Thoracic aorta (tissue), 2 donors: ENCODE measurements around the gene SIRT7. TPM values are rescaled to one million over a fixed set of nuclear protein-coding genes. Genes with fewer than 3 reads are reported as not detected.

Experiments used
- ATAC-seq: fragments of 150-250 bp; one replicate; pipeline ENCODE4 v1.8.0; 2017; ENCODE audit warnings: low read depth; ENCODE audit not compliant: insufficient number of reproducible peaks, low FRiP score
- DNase-seq: peaks from one replicate; pipeline ENCODE4 v3.0.0-alpha.2; 2020; ENCODE audit warnings: low spot score
- H3K27ac ChIP-seq, 2 donors: fragments of 200-600 bp; sonication (generic); 1 replicate in 1 of 2; 2 replicates in 1 of 2; pipeline ENCODE4 v1.5.1; 2016; ENCODE audit warnings: mild to moderate bottlenecking in 2 of 2, moderate library complexity in 2 of 2
- H3K27me3 ChIP-seq: fragments of 200-600 bp; sonication (generic); replicated peaks from 2 replicates; pipeline ENCODE4 v1.6.0; 2016; ENCODE audit warnings: mild to moderate bottlenecking; ENCODE audit not compliant: insufficient read depth
- H3K36me3 ChIP-seq: fragments of 200-600 bp; sonication (generic); one replicate; pipeline ENCODE4 v1.5.1; 2016
- H3K4me1 ChIP-seq, 2 donors: fragments of 200-600 bp; sonication (generic); 1 replicate in 1 of 2; 2 replicates in 1 of 2; pipeline versions ENCODE4 v1.5.1 to v1.6.0; 2016; ENCODE audit warnings: low read depth in 2 of 2, mild to moderate bottlenecking in 1 of 2; ENCODE audit not compliant: control insufficient read depth in 1 of 2
- H3K4me3 ChIP-seq: fragments of 200-600 bp; sonication (generic); 2 replicates; pipeline ENCODE4 v1.5.1; 2016; ENCODE audit warnings: mild to moderate bottlenecking
- H3K9me3 ChIP-seq: fragments of 200-600 bp; sonication (generic); 2 replicates; pipeline ENCODE4 v1.5.1; 2016
- CTCF ChIP-seq: fragments of 200-600 bp; sonication (generic); IDR thresholded peaks from one replicate; pipeline ENCODE4 v1.5.1; 2019; ENCODE audit warnings: antibody characterized with exemption
- total RNA-seq, 2 donors: library from RNA; depleted of rRNA; stranded (reverse); fragments of >200 nt; gene quantifications; one replicate each; pipeline versions ENCODE4 v1.1.0 to v1.2.3, GENCODE V29; 2016

The SIRT7 gene
- total RNA-seq, 2 donors from 2014 or later = 15.8 to 41.3 TPM

- H3K4me3 ChIP-seq = peak overlapping the region; percentile 92
- TF ChIP-seq CTCF = no peak
- peaks cover 35% of the 10 kb centered on the region for H3K36me3 ChIP-seq
- H3K27ac ChIP-seq = no peak overlapping the region
- DNase-seq (no peak), ATAC-seq (no peak)
- H3K4me1 ChIP-seq = peaks cover 16 to 21% of the 10 kb centered on the region in 2 donors
- H3K27me3 ChIP-seq = no peaks in the 10 kb centered on the region
- no peaks in the 10 kb centered on the region for H3K9me3 ChIP-seq
Observed at GRCh38 chr17:81916234-81917001, 1.6 kb downstream of the SIRT7 start.

- H3K27ac ChIP-seq = no peak overlapping the region
- ATAC-seq = no peak
- no peak for TF ChIP-seq CTCF
- peaks cover 32% of the 10 kb centered on the region for H3K36me3 ChIP-seq
- no peaks in the 10 kb centered on the region for H3K27me3 ChIP-seq
- DNase-seq = no peak
- no peak overlapping the region for H3K4me3 ChIP-seq
- H3K4me1 ChIP-seq = peaks cover 15 to 26% of the 10 kb centered on the region in 2 donors
- H3K9me3 ChIP-seq = no peaks in the 10 kb centered on the region
Observed at GRCh38 chr17:81915331-81915730, 2.6 kb downstream of the SIRT7 start.

- no peaks in the 10 kb centered on the region for H3K27me3 ChIP-seq
- H3K9me3 ChIP-seq = no peaks in the 10 kb centered on the region
- no peak overlapping the region for H3K27ac ChIP-seq
- peaks cover 19 to 31% of the 10 kb centered on the region in 2 donors for H3K4me1 ChIP-seq
- DNase-seq (no peak), ATAC-seq (no peak)
- H3K36me3 ChIP-seq = peaks cover 28% of the 10 kb centered on the region
- H3K4me3 ChIP-seq = no peak overlapping the region
- TF ChIP-seq CTCF = no peak
Observed at GRCh38 chr17:81914103-81914850, 3.7 kb downstream of the SIRT7 start.

- H3K27ac ChIP-seq = no peak overlapping the region
- H3K4me1 ChIP-seq = peaks cover 19 to 30% of the 10 kb centered on the region in 2 donors
- DNase-seq = no peak
- no peak overlapping the region for H3K4me3 ChIP-seq
- no peak for ATAC-seq
- H3K27me3 ChIP-seq = no peaks in the 10 kb centered on the region
- H3K9me3 ChIP-seq = no peaks in the 10 kb centered on the region
- peaks cover 28% of the 10 kb centered on the region for H3K36me3 ChIP-seq
- TF ChIP-seq CTCF = no peak
Observed at GRCh38 chr17:81913394-81914102, 4.4 kb downstream of the SIRT7 start.
